Mesothelial cell of epicardium (in vitro differentiated cells): ENCODE measurements around the gene ATP6V1E1. TPM values are rescaled to one million over a fixed set of nuclear protein-coding genes. Genes with fewer than 3 reads are reported as not detected.

Source experiments
- DNase-seq, 2 experiments: peaks; one replicate each; pipeline ENCODE4 v3.0.0; 2021; ENCODE audit warnings: low spot score in 2 of 2; ENCODE audit not compliant: unreplicated experiment in 2 of 2
- H3K27ac Mint-ChIP-seq: 2 replicates; pipeline ENCODE4 v1.8.0; 2021; ENCODE audit warnings: mixed read lengths
- H3K27me3 Mint-ChIP-seq: 2 replicates; pipeline ENCODE4 v1.8.0; 2021; ENCODE audit warnings: low read depth, mixed read lengths
- H3K36me3 Mint-ChIP-seq: 2 replicates; pipeline ENCODE4 v1.8.0; 2021; ENCODE audit warnings: mixed read lengths
- H3K4me1 Mint-ChIP-seq: 2 replicates; pipeline ENCODE4 v1.8.0; 2021; ENCODE audit warnings: mixed read lengths
- H3K4me3 Mint-ChIP-seq: 2 replicates; pipeline ENCODE4 v1.8.0; 2021; ENCODE audit warnings: mild to moderate bottlenecking, moderate library complexity, mixed read lengths
- H3K9me3 Mint-ChIP-seq: 2 replicates; pipeline ENCODE4 v1.8.0; 2021; ENCODE audit warnings: mixed read lengths
- total RNA-seq: library from RNA; stranded (reverse); gene quantifications from 3 replicates; pipeline ENCODE4 v1.2.1, GENCODE V29; 2021
- TF ChIP-seq, protein P1 (sequence below): fragments of 200-600 bp; sonication (generic); IDR thresholded peaks from one replicate; pipeline ENCODE4 v1.5.0; 2021; ENCODE audit warnings: antibody characterized with exemption; ENCODE audit not compliant: unreplicated experiment

ATP6V1E1 gene
- total RNA-seq, 1 donor from 2014 or later = 53.2 TPM

DNA sequence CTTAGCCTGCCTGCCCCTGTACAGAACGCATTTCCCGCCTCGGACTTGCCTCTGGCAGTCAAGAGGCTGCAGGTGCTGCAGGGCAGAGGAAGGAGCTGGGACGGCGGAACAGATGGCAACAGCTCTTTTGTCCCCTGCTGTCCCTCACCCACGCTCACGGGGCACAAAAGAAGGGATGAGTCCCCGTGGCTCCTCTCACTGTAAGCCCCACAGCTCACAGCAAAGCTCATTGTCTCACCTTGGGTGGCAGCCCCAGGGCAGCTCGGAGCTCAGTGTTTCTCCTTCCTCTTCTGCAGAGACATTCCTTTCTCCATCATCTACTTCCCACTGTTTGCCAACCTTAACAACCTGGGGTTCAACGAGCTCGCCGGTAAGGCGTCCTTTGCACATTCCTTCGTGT is 40.9 kb downstream of the ATP6V1E1 start:
- Mint-ChIP-seq H3K9me3 (no peaks in the 10 kb centered on the region), H3K27ac (no peak overlapping the region), H3K4me1 (no peaks in the 10 kb centered on the region), H3K27me3 (no peaks in the 10 kb centered on the region), H3K36me3 (peaks cover 13% of the 10 kb centered on the region), H3K4me3 (no peak overlapping the region)
- no peak for DNase-seq
- TF ChIP-seq, protein P1, sequence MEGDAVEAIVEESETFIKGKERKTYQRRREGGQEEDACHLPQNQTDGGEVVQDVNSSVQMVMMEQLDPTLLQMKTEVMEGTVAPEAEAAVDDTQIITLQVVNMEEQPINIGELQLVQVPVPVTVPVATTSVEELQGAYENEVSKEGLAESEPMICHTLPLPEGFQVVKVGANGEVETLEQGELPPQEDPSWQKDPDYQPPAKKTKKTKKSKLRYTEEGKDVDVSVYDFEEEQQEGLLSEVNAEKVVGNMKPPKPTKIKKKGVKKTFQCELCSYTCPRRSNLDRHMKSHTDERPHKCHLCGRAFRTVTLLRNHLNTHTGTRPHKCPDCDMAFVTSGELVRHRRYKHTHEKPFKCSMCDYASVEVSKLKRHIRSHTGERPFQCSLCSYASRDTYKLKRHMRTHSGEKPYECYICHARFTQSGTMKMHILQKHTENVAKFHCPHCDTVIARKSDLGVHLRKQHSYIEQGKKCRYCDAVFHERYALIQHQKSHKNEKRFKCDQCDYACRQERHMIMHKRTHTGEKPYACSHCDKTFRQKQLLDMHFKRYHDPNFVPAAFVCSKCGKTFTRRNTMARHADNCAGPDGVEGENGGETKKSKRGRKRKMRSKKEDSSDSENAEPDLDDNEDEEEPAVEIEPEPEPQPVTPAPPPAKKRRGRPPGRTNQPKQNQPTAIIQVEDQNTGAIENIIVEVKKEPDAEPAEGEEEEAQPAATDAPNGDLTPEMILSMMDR = no peak

DNA sequence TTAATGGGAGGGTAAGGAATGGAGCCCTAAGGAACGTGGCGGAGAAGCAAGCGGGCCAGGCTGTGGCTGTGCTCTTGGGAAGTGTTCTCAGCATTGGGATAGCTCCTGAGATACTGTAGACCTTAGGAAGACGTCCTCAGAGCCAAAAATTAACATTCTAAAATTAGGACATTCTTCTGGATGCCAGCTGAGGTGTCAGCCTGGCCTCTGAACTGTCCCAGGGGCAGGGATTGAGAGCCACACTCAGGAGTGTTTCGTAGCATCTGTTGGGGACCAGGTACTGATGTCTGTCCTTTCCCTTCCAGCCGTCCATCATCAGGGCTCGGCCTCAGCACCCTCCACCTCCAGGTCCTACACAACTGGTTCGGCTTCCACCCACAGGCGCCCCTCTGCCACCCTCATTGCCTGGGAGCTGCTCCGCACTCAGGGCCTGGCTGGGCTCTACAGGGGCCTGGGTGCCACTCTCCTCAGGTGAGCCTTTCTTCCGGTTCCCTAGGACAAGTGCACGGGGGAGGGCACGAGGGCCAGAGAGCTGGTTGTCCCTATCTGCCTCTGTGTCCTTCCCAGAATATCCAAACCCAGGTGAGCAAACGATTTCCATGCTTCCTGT is 41.6 kb downstream of the ATP6V1E1 start:
- TF ChIP-seq, protein P1 = no peak
- no peaks in the 10 kb centered on the region for H3K27me3 Mint-ChIP-seq
- H3K27ac Mint-ChIP-seq = no peak overlapping the region
- H3K4me3 Mint-ChIP-seq = no peak overlapping the region
- H3K4me1 Mint-ChIP-seq = no peaks in the 10 kb centered on the region
- H3K9me3 Mint-ChIP-seq = no peaks in the 10 kb centered on the region
- no peak for DNase-seq
- peaks cover 7% of the 10 kb centered on the region for H3K36me3 Mint-ChIP-seq

DNA sequence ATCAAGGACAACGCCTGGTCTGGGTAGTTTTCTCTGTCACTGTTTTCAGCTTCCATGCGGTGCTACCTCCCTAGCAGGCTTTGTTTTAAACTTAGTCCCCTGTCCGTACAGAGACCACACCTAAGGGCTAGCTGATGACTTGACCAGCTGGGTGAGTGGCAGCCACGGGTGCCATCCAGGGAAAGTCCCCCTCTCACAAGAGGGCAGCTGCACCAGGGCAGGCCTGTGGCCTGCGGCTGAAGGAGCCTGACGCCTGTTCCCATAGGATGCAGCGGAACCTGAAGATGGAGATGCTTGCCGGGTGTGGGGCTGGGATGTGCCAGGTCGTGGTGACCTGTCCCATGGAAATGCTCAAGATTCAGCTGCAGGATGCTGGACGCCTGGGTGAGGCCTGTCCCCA is 45.4 kb downstream of the ATP6V1E1 start:
- H3K9me3 Mint-ChIP-seq = no peaks in the 10 kb centered on the region
- H3K27me3 Mint-ChIP-seq = no peaks in the 10 kb centered on the region
- H3K27ac Mint-ChIP-seq = no peak overlapping the region
- no peak for DNase-seq
- H3K4me1 Mint-ChIP-seq = peaks cover 7% of the 10 kb centered on the region
- H3K36me3 Mint-ChIP-seq = no peaks in the 10 kb centered on the region
- no peak overlapping the region for H3K4me3 Mint-ChIP-seq
- TF ChIP-seq, protein P1 = no peak

DNA sequence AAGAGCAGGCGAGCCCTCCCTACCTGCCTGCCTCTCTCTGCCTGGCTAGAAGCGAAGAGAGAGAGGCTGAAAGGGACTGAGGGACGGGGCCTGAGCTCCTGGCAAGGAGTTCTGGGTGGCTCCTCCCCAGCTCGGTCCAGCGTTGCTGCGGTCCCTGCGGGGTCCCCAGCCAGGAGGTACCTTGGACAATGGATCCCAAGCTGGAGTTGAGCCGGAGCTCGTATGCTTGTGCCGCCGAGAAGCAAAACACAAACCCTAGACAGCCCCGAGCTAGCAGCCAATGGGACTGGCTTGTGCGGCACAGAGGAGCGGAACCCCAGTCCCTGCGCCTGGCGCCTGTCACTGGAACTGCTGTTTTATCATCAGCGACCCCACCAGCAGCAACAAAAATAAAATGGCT is 46.9 kb downstream of the ATP6V1E1 start:
- Mint-ChIP-seq H3K36me3 (no peaks in the 10 kb centered on the region), H3K9me3 (no peaks in the 10 kb centered on the region), H3K27me3 (no peaks in the 10 kb centered on the region), H3K4me1 (peaks cover 9% of the 10 kb centered on the region), H3K27ac (no peak overlapping the region), H3K4me3 (no peak overlapping the region)
- TF ChIP-seq, protein P1 = no peak
- no peak for DNase-seq

DNA sequence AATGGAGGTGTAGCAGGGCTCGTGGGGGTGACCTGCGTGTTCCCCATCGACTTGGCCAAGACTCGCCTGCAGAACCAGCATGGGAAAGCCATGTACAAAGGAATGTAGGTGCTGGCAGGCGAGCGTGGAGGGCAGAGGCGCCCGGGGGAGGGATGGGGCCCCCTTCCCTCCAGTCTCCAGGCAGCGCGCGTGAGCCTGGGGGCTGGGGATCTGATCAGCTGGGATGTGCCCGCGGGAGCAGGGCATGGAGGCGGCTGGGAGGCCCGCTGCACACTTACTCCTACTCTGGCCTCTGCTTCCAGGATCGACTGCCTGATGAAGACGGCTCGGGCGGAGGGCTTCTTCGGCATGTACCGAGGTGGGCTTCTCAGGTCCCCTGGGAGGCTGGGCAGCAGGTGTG is 47.5 kb downstream of the ATP6V1E1 start:
- no peaks in the 10 kb centered on the region for H3K27me3 Mint-ChIP-seq
- DNase-seq = no peak
- TF ChIP-seq, protein P1 = no peak
- no peak overlapping the region for H3K4me3 Mint-ChIP-seq
- H3K36me3 Mint-ChIP-seq = no peaks in the 10 kb centered on the region
- H3K4me1 Mint-ChIP-seq = peaks cover 9% of the 10 kb centered on the region
- no peak overlapping the region for H3K27ac Mint-ChIP-seq
- no peaks in the 10 kb centered on the region for H3K9me3 Mint-ChIP-seq
